OCI-LY3 (cell line): ENCODE data around the gene CTSD.

Experiments used
- H2AFZ ChIP-seq: fragments of 200-600, 300-600 bp; shearing (Covaris generic); 2 replicates; pipeline ENCODE4 v1.6.0; 2014; ENCODE audit warnings: antibody characterized with exemption, low read depth, low read length
- H3K27ac ChIP-seq: fragments of 200-600, 300-600 bp; sonication (generic); 2 replicates; pipeline ENCODE4 v1.5.1; 2014; ENCODE audit warnings: mild to moderate bottlenecking, low read length, moderate library complexity, mixed read lengths
- H3K27me3 ChIP-seq: fragments of 200-600, 300-600 bp; sonication (generic); 2 replicates; pipeline ENCODE4 v1.6.1; 2014; ENCODE audit warnings: low read depth, low read length, mixed read lengths
- H3K36me3 ChIP-seq: fragments of 200-600, 300-600 bp; sonication (generic); replicated peaks from 2 replicates; pipeline ENCODE3; 2014; ENCODE audit warnings: low read depth, low read length, mixed read lengths
- H3K4me1 ChIP-seq: fragments of 300-600, 200-600 bp; sonication (generic); 2 replicates; pipeline ENCODE4 v1.6.1; 2014; ENCODE audit warnings: low read length, mixed read lengths
- H3K4me2 ChIP-seq: fragments of 200-600, 300-600 bp; sonication (generic); 2 replicates; pipeline ENCODE4 v1.6.1; 2014; ENCODE audit warnings: low read length, mixed read lengths
- H3K4me3 ChIP-seq: fragments of 300-600, 200-600 bp; sonication (generic); 2 replicates; pipeline ENCODE4 v1.5.1; 2014; ENCODE audit warnings: antibody characterized with exemption, mild to moderate bottlenecking, low read length, moderate library complexity
- H3K79me2 ChIP-seq: fragments of 300-600, 200-600 bp; shearing (Covaris generic); 2 replicates; pipeline ENCODE4 v1.6.1; 2014; ENCODE audit warnings: mild to moderate bottlenecking, low read length, mixed read lengths
- H3K9ac ChIP-seq: fragments of 300-600, 200-600 bp; shearing (Covaris generic); 2 replicates; pipeline ENCODE4 v1.6.0; 2014; ENCODE audit warnings: mild to moderate bottlenecking, low read length, moderate library complexity
- H3K9me3 ChIP-seq: fragments of 200-600, 300-600 bp; shearing (Covaris generic); 2 replicates; pipeline ENCODE4 v1.6.1; 2014; ENCODE audit warnings: low read length, mixed read lengths; ENCODE audit not compliant: insufficient read depth
- H4K20me1 ChIP-seq: fragments of 200-600, 300-600 bp; sonication (generic); 2 replicates; pipeline ENCODE4 v1.6.1; 2016; ENCODE audit warnings: low read length, mixed read lengths; ENCODE audit not compliant: insufficient read depth
- CTCF ChIP-seq: fragments of 200-600, 300-600 bp; sonication (generic); IDR thresholded peaks from 2 replicates; pipeline ENCODE4 v1.5.1; 2014; ENCODE audit warnings: antibody characterized with exemption, low read length, low read depth
- EZH2phosphoT487 ChIP-seq: fragments of 200-600 bp; shearing (Covaris generic); IDR thresholded peaks from 2 replicates; pipeline ENCODE4 v1.6.1; 2018; ENCODE audit warnings: antibody characterized with exemption, mixed run types, low read depth

Gene CTSD

GRCh38 chr11:1750840-1751530 is 12.7 kb downstream of the CTSD start:
- TF ChIP-seq CTCF = no peak
- TF ChIP-seq EZH2phosphoT487 = no peak
- H3K36me3 ChIP-seq = no peaks in the 10 kb centered on the region
- no peaks in the 10 kb centered on the region for H4K20me1 ChIP-seq
- H2AFZ ChIP-seq = no peak overlapping the region
- H3K27me3 ChIP-seq = no peaks in the 10 kb centered on the region
- H3K4me1 ChIP-seq = no peaks in the 10 kb centered on the region
- no peak overlapping the region for H3K4me2 ChIP-seq
- H3K79me2 ChIP-seq = no peaks in the 10 kb centered on the region
- H3K27ac ChIP-seq = no peak overlapping the region
- H3K9me3 ChIP-seq = no peaks in the 10 kb centered on the region
- H3K4me3 ChIP-seq = no peak overlapping the region
- H3K9ac ChIP-seq = no peak overlapping the region

- no peaks in the 10 kb centered on the region for H3K79me2 ChIP-seq
- H3K4me2 ChIP-seq = no peak within 1 kb of the TSS
- H3K4me1 ChIP-seq = no peaks in the 10 kb centered on the region
- H2AFZ ChIP-seq = no peak within 1 kb of the TSS
- no peak within 1 kb of the TSS for H3K9ac ChIP-seq
- no peak within 1 kb of the TSS for H3K4me3 ChIP-seq
- no peak within 1 kb of the TSS for H3K27ac ChIP-seq
- H3K36me3 ChIP-seq = no peaks in the 10 kb centered on the region
- H3K9me3 ChIP-seq = no peaks in the 10 kb centered on the region
- no peaks in the 10 kb centered on the region for H3K27me3 ChIP-seq
- no peak for TF ChIP-seq EZH2phosphoT487
- TF ChIP-seq CTCF = no peak
- H4K20me1 ChIP-seq = no peaks in the 10 kb centered on the region
These were observed 13.3 kb downstream of the CTSD start, which contains the start of gene IFITM10 for GRCh38 chr11:1750481-1750839. TSS of gene IFITM10 (minus strand) at chr11:1750595. CDS start at chr11:1750442, 153 bp downstream.

- TF ChIP-seq CTCF (no peak), EZH2phosphoT487 (no peak)
- Histone ChIP-seq H3K4me3 (no peak overlapping the region), H3K36me3 (no peaks in the 10 kb centered on the region), H4K20me1 (no peaks in the 10 kb centered on the region), H3K27me3 (no peaks in the 10 kb centered on the region), H3K9me3 (no peaks in the 10 kb centered on the region), H3K79me2 (no peaks in the 10 kb centered on the region), H3K4me1 (no peaks in the 10 kb centered on the region), H2AFZ (no peak overlapping the region), H3K4me2 (no peak overlapping the region), H3K9ac (no peak overlapping the region), H3K27ac (no peak overlapping the region)
These were observed 14.1 kb downstream of the CTSD start for GRCh38 chr11:1749395-1750351.

- Histone ChIP-seq H3K4me3 (no peak overlapping the region), H3K27me3 (no peaks in the 10 kb centered on the region), H3K79me2 (no peaks in the 10 kb centered on the region), H3K9me3 (no peaks in the 10 kb centered on the region), H3K4me2 (no peak overlapping the region), H3K4me1 (no peaks in the 10 kb centered on the region), H4K20me1 (no peaks in the 10 kb centered on the region), H3K36me3 (no peaks in the 10 kb centered on the region), H2AFZ (no peak overlapping the region), H3K27ac (no peak overlapping the region), H3K9ac (no peak overlapping the region)
- TF ChIP-seq EZH2phosphoT487 (no peak), CTCF (no peak)
These were observed 14.9 kb downstream of the CTSD start for GRCh38 chr11:1748636-1749394.
